CD4-positive, alpha-beta T cell (primary cell): ENCODE measurements around the gene NPPC. TPM values are rescaled to one million over a fixed set of nuclear protein-coding genes. Genes with fewer than 3 reads are reported as not detected.

ENCODE experiments used
- ATAC-seq: fragments of 200-7000 bp; cut with Tn5 transposase; one replicate; pipeline ENCODE4 v1.10.0; 2022; ENCODE audit warnings: mild to moderate bottlenecking; ENCODE audit not compliant: poor library complexity
- CTCF ChIA-PET: fragments of 350-600 bp; sonication (Branson Sonifier 250); formaldehyde crosslinking; loops from one replicate; lab custom pipeline; 2021; ENCODE audit warnings: antibody characterized with exemption, inconsistent platforms; lab: Charles Lee
- POLR2A ChIA-PET: fragments of 350-600 bp; sonication (Branson Sonifier 250); formaldehyde crosslinking; loops from one replicate; lab custom pipeline; 2021; ENCODE audit warnings: antibody characterized with exemption, inconsistent platforms; lab: Charles Lee
- DNase-seq, 14 experiments: peaks; one replicate each; pipeline ENCODE4 v3.0.0-alpha.2; 2013 to 2020; ENCODE audit warnings: mixed read lengths in 2 of 14
- H3K27ac ChIP-seq, 2 donors: one replicate each; pipeline versions ENCODE4 v1.5.1 to v1.7.0; 2013; ENCODE audit warnings: low read length in 2 of 2, low read depth in 1 of 2, mild to moderate bottlenecking in 1 of 2
- H3K27me3 ChIP-seq, 2 experiments: 1 replicate in 1 of 2; 2 replicates in 1 of 2; pipeline versions ENCODE4 v1.6.1 to v1.7.0; 2013; ENCODE audit warnings: low read length in 2 of 2, control low read depth in 1 of 2, mild to moderate bottlenecking in 1 of 2, moderate library complexity in 1 of 2; ENCODE audit not compliant: insufficient read depth in 2 of 2, control insufficient read depth in 1 of 2
- H3K36me3 ChIP-seq: one replicate; pipeline ENCODE4 v1.6.1; 2013; ENCODE audit warnings: low read length, control low read depth; ENCODE audit not compliant: insufficient read depth
- H3K4me1 ChIP-seq: one replicate; pipeline ENCODE4 v1.6.1; 2013; ENCODE audit warnings: low read length, control low read depth; ENCODE audit not compliant: insufficient read depth
- H3K4me3 ChIP-seq: one replicate; pipeline ENCODE4 v1.5.1; 2013; ENCODE audit warnings: mild to moderate bottlenecking, low read length, moderate library complexity
- H3K9me3 ChIP-seq, 2 experiments: 1 replicate in 1 of 2; 2 replicates in 1 of 2; pipeline versions ENCODE4 v1.6.1 to v1.7.0; 2013; ENCODE audit warnings: low read length in 2 of 2, mild to moderate bottlenecking in 2 of 2, control low read depth in 1 of 2, moderate library complexity in 1 of 2; ENCODE audit not compliant: control insufficient read depth in 1 of 2, insufficient read depth in 1 of 2
- H3K27ac Mint-ChIP-seq: one replicate; pipeline ENCODE4 v1.8.0; 2020; ENCODE audit warnings: mixed read lengths
- H3K27me3 Mint-ChIP-seq: one replicate; pipeline ENCODE4 v1.8.0; 2021; ENCODE audit warnings: mixed read lengths
- H3K36me3 Mint-ChIP-seq: one replicate; pipeline ENCODE4 v1.8.0; 2021; ENCODE audit warnings: low read depth, mixed read lengths
- H3K4me1 Mint-ChIP-seq: one replicate; pipeline ENCODE4 v1.8.0; 2021; ENCODE audit warnings: low read depth, mixed read lengths
- H3K4me3 Mint-ChIP-seq: one replicate; pipeline ENCODE4 v1.8.0; 2020; ENCODE audit warnings: mild to moderate bottlenecking, mixed read lengths
- H3K9me3 Mint-ChIP-seq: one replicate; pipeline ENCODE4 v1.8.0; 2020; ENCODE audit warnings: mixed read lengths
- CTCF ChIP-seq: fragments of 200-600 bp; IDR thresholded peaks from one replicate; pipeline ENCODE4 v1.8.0; 2022; ENCODE audit warnings: antibody characterized with exemption, mild to moderate bottlenecking
- intact Hi-C, 2 experiments: fragments of 100-400 bp; cut with DNase I in 1 of 2; cut with micrococcal nuclease in 1 of 2; formaldehyde crosslinking; loops; one replicate each; pipeline versions ENCODE4 v1.15.1 to v1.9.0; 2023 to 2025; cut with DNase I, micrococcal nuclease
- total RNA-seq, 174 experiments: library from RNA in 2 of 174; stranded (reverse) in 2 of 174; gene quantifications; one replicate each; pipeline ENCODE4 v1.2.3 and lab custom pipeline; 2021 to 2026

The NPPC gene
- total RNA-seq, 2 experiments from 2014 or later: 0.34 TPM; not detected in 1

GRCh38 chr2:231891514-231891905, 34.7 kb downstream of the NPPC start:
- H3K4me1 Mint-ChIP-seq: no peaks in the 10 kb centered on the region
- Histone ChIP-seq H3K4me3 (no peak overlapping the region), H3K27ac (no peak overlapping the region), H3K36me3 (no peaks in the 10 kb centered on the region), H3K27me3 (peaks cover 0 to 6% of the 10 kb centered on the region in 2 experiments), H3K4me1 (no peaks in the 10 kb centered on the region), H3K9me3 (no peaks in the 10 kb centered on the region)
- POLR2A ChIA-PET: no interaction called here
- ATAC-seq (no peak), DNase-seq (no peak)
- no peaks in the 10 kb centered on the region for H3K9me3 Mint-ChIP-seq
- no peak overlapping the region for H3K4me3 Mint-ChIP-seq
- no peak overlapping the region for H3K27ac Mint-ChIP-seq
- CTCF ChIA-PET: no interaction called here
- no peak for TF ChIP-seq CTCF
- no peaks in the 10 kb centered on the region for H3K36me3 Mint-ChIP-seq
- intact Hi-C loops: no loop called here
- H3K27me3 Mint-ChIP-seq: peaks cover 18% of the 10 kb centered on the region

GRCh38 chr2:231890896-231891513, 35.2 kb downstream of the NPPC start:
- no peak overlapping the region for H3K27ac Mint-ChIP-seq

GRCh38 chr2:231887756-231888155, 38.4 kb downstream of the NPPC start:
- DNase-seq (no peak), ATAC-seq (no peak)
- Mint-ChIP-seq H3K36me3 (no peaks in the 10 kb centered on the region), H3K4me3 (no peak overlapping the region), H3K4me1 (no peaks in the 10 kb centered on the region), H3K27ac (no peak overlapping the region), H3K27me3 (peaks cover 48% of the 10 kb centered on the region), H3K9me3 (no peaks in the 10 kb centered on the region)
- no peak for TF ChIP-seq CTCF
- intact Hi-C loops: no loop called here
- Histone ChIP-seq H3K36me3 (no peaks in the 10 kb centered on the region), H3K4me1 (no peaks in the 10 kb centered on the region), H3K27me3 (peaks cover 17 to 32% of the 10 kb centered on the region in 2 experiments), H3K9me3 (peaks cover 5 to 10% of the 10 kb centered on the region in 2 experiments), H3K4me3 (no peak overlapping the region), H3K27ac (no peak overlapping the region)
- POLR2A ChIA-PET: no interaction called here
- CTCF ChIA-PET: no interaction called here

More at GRCh38 chr2:231890896-231891513, 35.2 kb downstream of the NPPC start:
- TF ChIP-seq CTCF: no peak
- ChIA-PET CTCF (no interaction called here), POLR2A (no interaction called here)
- H3K4me1 ChIP-seq: no peaks in the 10 kb centered on the region
- DNase-seq (no peak), ATAC-seq (no peak)
- H3K9me3 ChIP-seq: peaks cover 2 to 4% of the 10 kb centered on the region in 2 experiments
- peaks cover 2 to 9% of the 10 kb centered on the region in 2 experiments for H3K27me3 ChIP-seq
- H3K27ac ChIP-seq: no peak overlapping the region
- H3K36me3 Mint-ChIP-seq: no peaks in the 10 kb centered on the region
- no peaks in the 10 kb centered on the region for H3K9me3 Mint-ChIP-seq
- H3K4me1 Mint-ChIP-seq: no peaks in the 10 kb centered on the region
- H3K27me3 Mint-ChIP-seq: peaks cover 23% of the 10 kb centered on the region
- H3K4me3 Mint-ChIP-seq: no peak overlapping the region
- no peak overlapping the region for H3K4me3 ChIP-seq
- intact Hi-C loops: no loop called here
- no peaks in the 10 kb centered on the region for H3K36me3 ChIP-seq
